Gastrocnemius medialis (tissue), 4 donors: Measurements from ENCODE around the gene CFAP46. TPM values are rescaled to one million over a fixed set of nuclear protein-coding genes. Genes with fewer than 3 reads are reported as not detected.
"Not testable (repeated sequence)": the region's sequence is repeated elsewhere in the genome, so short reads cannot be mapped to it uniquely, and the experiment has no call there.

ENCODE experiments used
- ATAC-seq, 2 donors: fragments of 150-250 bp; one replicate each; pipeline ENCODE4 v1.9.1; 2016
- DNase-seq, 2 donors: peaks; one replicate each; pipeline ENCODE4 v3.0.0-alpha.2; 2019
- H3K27ac ChIP-seq, 4 donors: fragments of 200-600 bp; sonication (generic); 1 replicate in 1 of 4; 2 replicates in 3 of 4; pipeline ENCODE4 v1.5.1; 2016 to 2018; ENCODE audit warnings: mild to moderate bottlenecking in 2 of 4, moderate library complexity in 1 of 4
- H3K27me3 ChIP-seq, 3 donors: fragments of 200-600 bp; sonication (generic) in 2 of 3; 1 replicate in 1 of 3; 2 replicates in 2 of 3; pipeline versions ENCODE4 v1.5.1 to v1.6.0; 2016 to 2019; ENCODE audit warnings: mild to moderate bottlenecking in 1 of 3, moderate library complexity in 1 of 3
- H3K36me3 ChIP-seq, 2 donors: fragments of 200-600 bp; sonication (generic) in 1 of 2; one replicate each; pipeline ENCODE4 v1.5.1; 2017 to 2018
- H3K4me1 ChIP-seq, 2 donors: fragments of 200-600 bp; sonication (generic) in 1 of 2; one replicate each; pipeline ENCODE4 v1.5.1; 2016 to 2017; ENCODE audit warnings: mild to moderate bottlenecking in 2 of 2
- H3K4me3 ChIP-seq, 4 donors: fragments of 200-600 bp; sonication (generic) in 3 of 4; 1 replicate in 1 of 4; 2 replicates in 3 of 4; pipeline ENCODE4 v1.5.1; 2016 to 2019; ENCODE audit warnings: mild to moderate bottlenecking in 2 of 4
- H3K9me3 ChIP-seq, 3 donors: fragments of 200-600 bp; sonication (generic) in 2 of 3; 1 replicate in 1 of 3; 2 replicates in 2 of 3; pipeline ENCODE4 v1.5.1; 2016 to 2019
- CTCF ChIP-seq, 5 experiments: fragments of 450-650 bp in 3 of 5; fragments of 200-600 bp in 2 of 5; sonication (generic) in 2 of 5; IDR thresholded peaks in 4 of 5; conservative IDR thresholded peaks in 1 of 5; 1 replicate in 4 of 5; 2 replicates in 1 of 5; pipeline ENCODE4 v1.5.1; 2016 to 2019; ENCODE audit warnings: antibody characterized with exemption in 5 of 5, mild to moderate bottlenecking in 3 of 5, moderate library complexity in 3 of 5
- POLR2A ChIP-seq, 2 donors: fragments of 450-650 bp; IDR thresholded peaks; one replicate each; pipeline ENCODE4 v1.6.1; 2017; ENCODE audit warnings: antibody characterized with exemption in 2 of 2, mild to moderate bottlenecking in 2 of 2, moderate library complexity in 2 of 2
- in situ Hi-C, 4 donors: fragments of 200-750 bp; cut with MboI; loops; one replicate each; pipeline versions ENCODE4 v1.15.0 to v1.8.0; 2017; ENCODE audit warnings: low sequenced_read_pairs in 4 of 4
- intact Hi-C: fragments of 100-400 bp; cut with DNase I; formaldehyde crosslinking; loops from one replicate; pipeline ENCODE4 v1.15.1; 2023; ENCODE audit warnings: low total_unique reads
- total RNA-seq, 4 donors: library from RNA; depleted of rRNA; stranded (reverse); fragments of >200 nt; gene quantifications; one replicate each; pipeline versions ENCODE4 v1.1.0 to v1.2.3, GENCODE V29; 2016

CFAP46 gene
- total RNA-seq, 4 donors from 2014 or later: 4.2 to 27.9 (median 11.9) TPM

GRCh38 chr10:132957981-132958882 lies 15.9 kb upstream of the CFAP46 start:
- H3K36me3 ChIP-seq: no peaks in the 10 kb centered on the region
- H3K4me1 ChIP-seq: peaks cover 0 to 4% of the 10 kb centered on the region in 2 donors
- peaks cover 8 to 29% (median 17%) of the 10 kb centered on the region in 3 donors for H3K27me3 ChIP-seq
- intact Hi-C loops: no loop called here
- H3K27ac ChIP-seq: no peak overlapping the region
- no peak for DNase-seq
- H3K9me3 ChIP-seq: no peaks in the 10 kb centered on the region
- no peak for ATAC-seq
- TF ChIP-seq POLR2A (IDR thresholded peaks at IDR 0.05) (no peak), CTCF (IDR thresholded peaks at IDR 0.05 in 4 of 5, conservative IDR thresholded peaks at IDR 0.05 in 1 of 5) (no peak)
- in situ Hi-C loops: no loop called here
- no peak overlapping the region for H3K4me3 ChIP-seq

DNA sequence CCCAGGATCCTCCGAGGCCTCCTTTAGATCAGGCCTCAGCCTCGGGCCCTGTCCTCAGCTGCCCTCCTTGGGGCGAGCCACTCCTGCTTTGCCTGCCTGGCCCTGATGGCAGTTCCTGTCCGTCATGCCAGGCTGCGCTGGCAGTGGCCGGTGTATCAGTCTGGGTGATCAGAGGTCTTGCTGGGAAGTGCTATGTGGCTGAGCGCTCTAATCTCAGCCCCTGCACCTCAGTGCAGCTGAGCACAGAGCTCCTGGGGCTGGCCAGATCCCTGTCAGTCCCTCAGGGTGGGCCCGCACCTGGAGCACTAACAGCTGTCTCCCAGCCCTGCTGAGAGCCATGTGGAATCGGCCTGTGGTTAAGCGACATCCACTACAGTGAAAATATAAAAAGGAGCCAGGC lies 14.8 kb upstream of the CFAP46 start:
- no peak overlapping the region for H3K4me3 ChIP-seq
- no peak for ATAC-seq
- no peaks in the 10 kb centered on the region for H3K4me1 ChIP-seq
- TF ChIP-seq POLR2A (IDR thresholded peaks at IDR 0.05): no peak
- TF ChIP-seq CTCF (IDR thresholded peaks at IDR 0.05 in 4 of 5, conservative IDR thresholded peaks at IDR 0.05 in 1 of 5): no peak
- H3K27me3 ChIP-seq: peaks cover 8 to 38% (median 23%) of the 10 kb centered on the region in 3 donors
- intact Hi-C loops: no loop called here
- H3K9me3 ChIP-seq: no peaks in the 10 kb centered on the region
- no peaks in the 10 kb centered on the region for H3K36me3 ChIP-seq
- no peak overlapping the region for H3K27ac ChIP-seq
- in situ Hi-C loops: no loop called here
- no peak for DNase-seq

- peaks cover 8 to 32% (median 26%) of the 10 kb centered on the region in 3 donors for H3K27me3 ChIP-seq
- H3K9me3 ChIP-seq, ATAC-seq, H3K4me1 ChIP-seq, DNase-seq, intact Hi-C loops, H3K36me3 ChIP-seq, in situ Hi-C loops, H3K4me3 ChIP-seq, H3K27ac ChIP-seq: not testable (repeated sequence)
Measured at GRCh38 chr10:132956259-132956658, 13.9 kb upstream of the CFAP46 start.

DNA sequence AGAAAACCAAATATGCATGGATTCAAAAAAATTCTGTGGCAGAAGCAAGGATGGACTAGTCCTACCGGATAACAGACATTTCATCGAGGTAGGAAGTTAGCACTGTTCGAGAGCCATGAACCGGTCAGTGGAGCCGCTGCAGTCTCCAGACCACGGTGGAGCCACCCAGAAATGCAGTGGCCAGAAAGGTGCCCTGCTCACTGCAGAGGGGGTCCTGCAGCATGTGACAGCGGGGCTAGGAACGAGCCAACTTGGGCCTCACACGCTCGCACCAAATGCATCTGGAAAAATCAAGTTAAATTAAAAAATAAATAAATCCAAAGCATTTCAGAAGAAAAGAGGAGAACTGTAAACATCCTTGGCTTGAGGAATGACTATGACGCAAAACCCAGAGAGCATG lies 13.1 kb upstream of the CFAP46 start:
- in situ Hi-C loops (no loop called here), intact Hi-C loops (no loop called here)
- TF ChIP-seq CTCF (IDR thresholded peaks at IDR 0.05 in 4 of 5, conservative IDR thresholded peaks at IDR 0.05 in 1 of 5): no peak
- TF ChIP-seq POLR2A (IDR thresholded peaks at IDR 0.05): no peak
- Histone ChIP-seq H3K27me3 (peaks cover 6 to 25% (median 22%) of the 10 kb centered on the region in 3 donors), H3K4me3 (no peak overlapping the region), H3K36me3 (no peaks in the 10 kb centered on the region), H3K27ac (no peak overlapping the region), H3K4me1 (no peaks in the 10 kb centered on the region), H3K9me3 (no peaks in the 10 kb centered on the region)
- no peak for ATAC-seq
- DNase-seq: no peak

GRCh38 chr10:132953428-132953827 lies 11.1 kb upstream of the CFAP46 start:
- intact Hi-C loops: no loop called here
- Histone ChIP-seq H3K4me1 (no peaks in the 10 kb centered on the region), H3K27me3 (peaks cover 13 to 22% (median 21%) of the 10 kb centered on the region in 3 donors), H3K9me3 (no peaks in the 10 kb centered on the region), H3K36me3 (no peaks in the 10 kb centered on the region), H3K4me3 (no peak overlapping the region), H3K27ac (no peak overlapping the region)
- in situ Hi-C loops: no loop called here
- TF ChIP-seq CTCF (IDR thresholded peaks at IDR 0.05 in 4 of 5, conservative IDR thresholded peaks at IDR 0.05 in 1 of 5) (no peak), POLR2A (IDR thresholded peaks at IDR 0.05) (no peak)
- DNase-seq (no peak), ATAC-seq (no peak)
